GM11168 (cell line): ENCODE data around the gene RFNG.

Source experiments
- in situ Hi-C: fragments of 300-500 bp; cut with MboI; formaldehyde crosslinking; loops from one replicate; pipeline ENCODE4 v1.12.0; 2022; ENCODE audit warnings: low sequenced_read_pairs; ENCODE audit not compliant: unreplicated experiment

RFNG gene

GRCh38 chr17:82007495-82008257, 43.9 kb downstream of the RFNG start:
- in situ Hi-C loops: no loop called here

- in situ Hi-C loops: no loop called here
Observed at GRCh38 chr17:82007228-82007494, 44.5 kb downstream of the RFNG start.

GRCh38 chr17:82006468-82007227, 45.0 kb downstream of the RFNG start:
- in situ Hi-C loops: no loop called here

GRCh38 chr17:82005701-82006348, 45.8 kb downstream of the RFNG start:
- in situ Hi-C loops: no loop called here

GRCh38 chr17:82004517-82005455, 46.8 kb downstream of the RFNG start:
- in situ Hi-C loops: no loop called here

- in situ Hi-C loops: no loop called here
Observed at GRCh38 chr17:82003411-82004381, 47.9 kb downstream of the RFNG start.

- in situ Hi-C loops: no loop called here
Observed at GRCh38 chr17:82001571-82002056, 50.0 kb downstream of the RFNG start.

- in situ Hi-C loops: no loop called here
Observed at GRCh38 chr17:82000803-82001570, 50.6 kb downstream of the RFNG start.

GRCh38 chr17:81999976-82000802, 51.4 kb downstream of the RFNG start:
- in situ Hi-C loops: no loop called here

GRCh38 chr17:81999587-81999975, 52.0 kb downstream of the RFNG start:
- in situ Hi-C loops: no loop called here

GRCh38 chr17:81998691-81999438, 52.7 kb downstream of the RFNG start:
- in situ Hi-C loops: no loop called here

- in situ Hi-C loops: no loop called here
Observed at GRCh38 chr17:81998212-81998611, 53.4 kb downstream of the RFNG start.
